Cortex of kidney (tissue), 1 donor: ENCODE results near the gene TMEM258.

ENCODE experiments used
- DNase-seq: peaks from one replicate; lab custom pipeline; 2025; lab: John Stamatoyannopoulos, UW

The TMEM258 gene

GRCh38 chr11:61739966-61740365 lies 52.4 kb downstream of the TMEM258 start:
- no peak for DNase-seq

GRCh38 chr11:61739413-61739812 lies 53.0 kb downstream of the TMEM258 start:
- no peak for DNase-seq
